NCI-H526 (cell line): ENCODE data around the gene SDCCAG8.

Experiments
- DNase-seq, 2 experiments: peaks; one replicate each; lab custom pipeline; 2025; lab: John Stamatoyannopoulos, UW

The SDCCAG8 gene

DNA sequence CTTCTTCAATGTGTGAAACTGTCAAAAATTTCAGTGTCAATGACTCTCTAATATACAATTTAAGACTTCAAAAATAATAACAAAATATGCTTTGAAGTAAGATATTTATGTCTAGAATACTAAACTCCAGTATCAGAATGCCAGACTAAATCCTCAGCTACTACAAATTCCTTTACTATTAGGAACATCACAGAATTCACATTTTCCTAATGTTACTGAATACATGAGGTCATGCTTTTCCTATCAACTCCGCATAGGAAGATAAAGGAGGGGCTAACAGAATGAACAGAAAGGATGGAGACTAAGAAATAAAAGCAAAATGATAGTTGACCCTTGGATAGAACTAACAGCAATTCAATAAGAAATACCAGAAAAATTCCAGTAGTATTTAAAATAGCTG, 292.7 kb downstream of the SDCCAG8 start:
- DNase-seq: no peak

DNA sequence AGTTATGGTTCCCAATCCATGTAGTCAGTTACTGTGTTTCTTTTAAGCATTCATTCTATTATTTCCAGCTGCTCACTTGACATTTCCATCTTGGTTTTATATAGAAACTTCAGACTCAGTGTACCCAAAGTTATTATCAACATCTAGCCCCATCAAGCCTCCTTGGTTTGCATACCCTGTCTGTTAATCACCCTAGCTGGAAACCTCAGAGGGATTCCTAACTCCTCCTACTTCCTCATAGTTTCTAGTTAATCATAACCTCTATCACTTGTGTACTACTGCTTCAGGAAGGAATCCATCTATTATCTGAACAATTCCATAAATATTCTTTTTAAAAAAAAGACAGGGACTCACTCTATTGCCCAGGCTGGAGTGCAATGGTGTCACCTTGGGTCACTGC, 293.3 kb downstream of the SDCCAG8 start:
- no peak for DNase-seq
